Kasumi-1 (cell line): Measurements from ENCODE around the gene MAGOHB.
"Not testable (repeated sequence)": the region's sequence is repeated elsewhere in the genome, so short reads cannot be mapped to it uniquely, and the experiment has no call there.

Experiments
- DNase-seq, 2 experiments: peaks; one replicate each; lab custom pipeline; 2025; lab: John Stamatoyannopoulos, UW

The MAGOHB gene

DNA sequence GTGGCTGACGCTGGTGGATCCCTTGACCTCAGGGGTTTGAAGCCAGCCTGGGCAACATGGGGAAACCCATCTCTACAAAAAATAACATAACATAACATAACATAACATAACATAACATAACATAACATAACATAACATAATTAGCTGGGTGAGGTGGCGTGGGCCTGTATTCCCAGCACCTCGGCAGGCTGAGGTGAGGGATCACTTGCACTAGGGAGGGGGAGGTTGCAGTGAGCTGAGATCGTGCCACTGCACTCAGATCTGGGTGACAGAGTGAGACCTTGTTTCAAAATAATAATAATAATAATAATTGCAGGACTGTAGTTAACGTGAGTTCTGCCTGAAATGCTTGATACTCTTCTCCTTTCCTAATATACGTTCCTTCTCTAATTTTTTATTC lies 1.3 kb downstream of the MAGOHB start:
- DNase-seq = no peak

GRCh38 chr12:10611258-10611657 lies 2.2 kb downstream of the MAGOHB start:
- DNase-seq = not testable (repeated sequence)

DNA sequence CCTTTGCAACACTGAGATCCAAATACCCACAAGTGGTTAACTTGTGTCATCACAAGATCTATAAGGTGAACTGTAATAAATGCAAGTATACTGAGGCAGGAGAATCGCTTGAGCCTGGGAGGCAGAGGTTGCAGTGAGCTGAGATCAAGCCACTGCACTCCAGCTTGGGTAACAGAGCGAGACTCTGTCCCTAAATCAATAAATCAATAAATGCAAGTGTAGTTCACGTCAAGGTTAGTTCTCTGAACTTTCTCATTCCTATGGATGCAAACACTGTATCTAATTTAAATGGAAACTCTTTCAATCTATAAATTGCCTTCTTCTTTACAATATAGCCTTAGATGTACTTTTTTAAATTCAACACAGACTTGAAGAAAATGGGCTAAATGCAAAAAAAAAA lies 3.2 kb downstream of the MAGOHB start:
- no peak for DNase-seq

GRCh38 chr12:10607885-10608458 lies 5.4 kb downstream of the MAGOHB start:
- DNase-seq = peak; percentile 2 to 18

DNA sequence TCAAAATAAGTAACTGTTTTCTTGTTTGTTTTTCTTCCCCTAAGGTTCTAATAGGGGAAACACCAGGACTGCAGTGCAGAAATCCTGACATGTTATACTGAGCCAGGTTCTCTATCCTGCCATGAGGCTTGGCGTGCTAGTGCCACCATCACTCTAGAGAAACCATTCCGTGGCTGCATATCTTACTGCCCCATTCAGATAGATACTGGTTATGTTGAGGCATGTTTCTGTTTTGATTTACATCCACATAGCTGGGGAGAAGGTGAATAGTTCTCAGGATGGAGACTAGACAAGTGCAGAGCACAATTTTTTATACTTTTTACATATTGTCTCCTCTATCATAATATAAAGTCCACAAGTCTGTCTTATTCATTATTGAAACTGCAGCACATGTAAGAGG lies 11.5 kb downstream of the MAGOHB start:
- DNase-seq = no peak

DNA sequence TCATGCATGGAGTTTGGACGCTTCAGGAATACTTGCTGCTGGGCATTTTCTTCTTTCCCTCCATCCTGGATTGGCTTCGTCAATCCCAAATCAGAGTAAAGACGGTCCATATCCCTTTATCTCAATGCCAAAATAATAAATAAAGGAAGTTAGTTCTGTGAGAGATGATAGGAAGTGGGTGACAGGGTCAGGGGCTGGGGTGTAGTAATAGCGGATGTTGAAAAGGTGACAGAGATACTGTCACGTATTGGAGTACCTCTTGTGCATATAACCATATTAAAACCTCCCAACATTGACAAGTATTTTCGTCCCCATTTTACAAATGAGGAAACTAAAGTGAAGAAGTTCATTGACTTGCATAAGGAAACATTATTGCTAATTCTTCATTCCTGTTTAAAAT lies 12.4 kb downstream of the MAGOHB start:
- DNase-seq = no peak

DNA sequence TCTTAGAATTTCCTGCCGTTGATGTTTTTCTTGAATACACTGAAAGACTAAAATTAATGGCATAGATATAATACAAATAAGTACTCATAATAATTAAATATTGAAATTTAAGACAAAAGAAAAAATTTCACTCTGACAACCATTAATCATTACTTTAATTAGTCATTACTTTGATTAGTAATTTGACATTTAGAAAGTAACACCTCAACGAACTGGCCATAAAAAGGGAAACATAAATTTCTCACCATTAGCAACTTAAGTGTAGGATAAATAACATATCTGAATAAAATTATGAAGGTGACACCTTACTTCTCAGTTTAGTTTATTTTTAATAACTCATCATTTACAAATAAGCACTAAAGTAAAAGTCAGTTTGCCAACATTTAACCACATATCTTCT lies 17.5 kb downstream of the MAGOHB start:
- no peak for DNase-seq

GRCh38 chr12:10590966-10591365 lies 22.4 kb downstream of the MAGOHB start:
- no peak for DNase-seq

- DNase-seq = no peak
These were observed 29.0 kb downstream of the MAGOHB start for GRCh38 chr12:10584415-10584814.

GRCh38 chr12:10582704-10583103 lies 30.7 kb downstream of the MAGOHB start:
- DNase-seq = no peak

- not testable (repeated sequence) for DNase-seq
These were observed 31.3 kb downstream of the MAGOHB start for GRCh38 chr12:10582133-10582532.

DNA sequence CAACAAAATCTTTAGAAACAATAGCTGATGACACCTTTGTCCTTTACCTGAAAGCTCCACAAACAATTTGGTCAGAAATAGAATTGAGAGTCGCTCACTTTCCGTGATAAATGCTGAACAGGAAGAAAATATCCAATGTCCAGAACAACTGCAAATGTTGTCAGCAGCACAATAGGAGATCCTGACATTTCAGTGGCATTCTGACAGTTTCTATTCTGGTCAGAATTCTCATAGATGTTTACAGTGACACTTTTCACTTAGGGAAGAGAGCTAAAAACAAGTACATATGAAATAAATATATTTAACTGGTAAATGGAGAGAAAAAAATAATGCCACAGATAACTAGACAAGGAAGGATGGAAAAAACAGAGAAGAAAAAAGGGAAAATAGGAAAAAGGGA lies 39.1 kb downstream of the MAGOHB start:
- DNase-seq = no peak

GRCh38 chr12:10572021-10572490 lies 41.4 kb downstream of the MAGOHB start:
- not testable (repeated sequence) for DNase-seq

- no peak for DNase-seq
These were observed 42.3 kb downstream of the MAGOHB start for GRCh38 chr12:10571141-10571540.

DNA sequence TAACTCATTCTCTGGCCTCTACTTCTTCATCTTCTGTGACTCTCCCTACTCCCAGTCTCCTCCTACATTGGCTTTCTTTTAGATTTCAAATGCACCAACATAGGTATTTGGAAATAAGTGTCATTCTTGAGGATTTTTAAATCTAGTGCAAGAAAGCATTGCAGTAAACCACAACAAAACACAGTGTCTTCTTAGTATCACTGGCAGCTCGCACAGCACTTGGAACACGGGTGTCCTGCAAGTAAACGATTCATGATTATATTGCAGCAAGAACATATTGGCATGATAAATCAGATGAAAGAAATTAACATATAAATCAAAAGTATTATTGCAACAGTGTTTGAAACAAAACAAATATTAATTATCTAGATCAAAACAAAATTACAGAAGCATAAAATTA lies 45.6 kb downstream of the MAGOHB start:
- no peak for DNase-seq

DNA sequence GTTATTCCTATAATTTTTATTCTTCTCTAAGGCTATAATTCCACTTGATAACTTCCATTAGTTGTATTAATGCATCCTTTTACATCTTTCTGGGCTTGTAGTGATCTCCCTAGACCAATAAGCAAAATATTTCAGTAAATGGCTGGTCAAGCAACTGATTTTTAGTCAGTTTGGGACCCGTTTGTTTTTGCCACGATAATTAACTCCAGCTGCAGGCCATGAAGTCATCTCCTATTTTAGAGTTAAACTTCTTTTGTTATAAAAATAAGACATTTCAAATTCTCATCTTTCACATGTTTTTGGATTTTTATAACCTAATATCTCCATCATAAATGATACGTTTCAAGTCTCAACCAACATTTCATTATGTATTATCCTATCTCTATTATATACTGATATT lies 49.4 kb downstream of the MAGOHB start:
- DNase-seq = no peak

GRCh38 chr12:10563002-10563401 lies 50.4 kb downstream of the MAGOHB start:
- DNase-seq = no peak

DNA sequence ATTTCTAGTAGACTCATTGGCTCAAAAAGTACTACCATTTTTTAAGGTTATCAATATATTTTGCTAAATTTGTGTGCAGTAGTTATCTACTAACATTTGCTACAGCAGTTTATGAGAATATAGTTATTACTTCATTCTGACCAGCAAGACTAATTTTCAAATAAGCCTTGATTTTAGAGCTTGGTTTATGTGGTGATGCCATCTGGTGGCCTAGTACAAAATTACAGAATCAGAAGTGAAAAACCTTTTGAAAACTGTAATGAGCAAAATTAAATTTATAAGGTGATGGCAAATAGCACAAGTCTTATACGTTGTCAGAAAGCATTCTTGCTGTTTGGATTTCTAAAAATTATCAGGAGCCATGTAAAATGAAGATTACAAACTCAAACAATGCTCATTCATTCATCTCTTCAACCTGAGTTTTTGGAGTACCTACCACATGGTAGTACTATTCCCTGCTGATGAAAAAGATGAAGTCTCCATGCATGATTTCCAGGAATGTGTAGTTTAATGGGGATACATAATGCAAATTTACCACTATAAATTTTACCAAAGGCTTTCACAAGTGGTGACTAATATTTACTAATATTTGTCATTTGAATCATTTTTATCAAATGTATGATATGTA lies 51.0 kb downstream of the MAGOHB start:
- DNase-seq = peak; percentile 13 to 20

DNA sequence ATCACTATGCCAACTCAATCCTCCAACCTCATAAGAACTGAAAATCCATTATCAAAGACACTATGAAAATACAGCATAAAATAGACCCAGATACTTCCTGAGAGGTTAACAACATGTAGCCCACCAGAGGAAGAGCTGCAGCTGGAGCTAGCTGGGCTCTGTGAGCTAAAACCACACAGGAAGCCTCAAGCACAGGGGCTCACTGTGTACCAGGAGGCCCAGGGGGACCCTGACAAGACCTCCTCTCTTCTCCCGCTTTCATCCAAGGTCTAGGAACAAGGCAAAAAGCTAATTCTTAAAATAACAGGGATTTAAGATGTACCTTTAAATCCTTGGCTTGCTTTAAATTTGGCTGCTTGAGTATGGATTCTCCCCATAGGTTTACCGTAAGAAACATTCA lies 54.2 kb downstream of the MAGOHB start:
- peak; percentile 23 to 31 for DNase-seq

DNA sequence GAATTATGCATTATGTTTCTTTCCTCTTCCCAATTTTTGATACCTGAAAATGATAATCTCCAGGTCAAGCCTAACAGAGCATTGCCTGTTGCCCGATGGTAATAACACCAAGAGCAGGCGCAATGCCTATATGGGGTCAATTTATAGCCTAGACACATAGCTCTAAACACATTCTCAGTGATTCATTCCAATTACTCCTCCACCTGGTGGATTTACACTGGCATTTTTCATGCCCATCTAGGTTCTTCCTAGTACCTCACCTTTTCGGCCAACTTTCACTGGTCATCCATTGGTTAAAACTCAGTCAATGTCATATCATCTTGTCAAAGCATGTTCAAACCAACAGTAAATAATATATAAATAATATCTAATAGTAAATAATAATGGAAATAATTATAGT lies 54.6 kb downstream of the MAGOHB start:
- no peak for DNase-seq

DNA sequence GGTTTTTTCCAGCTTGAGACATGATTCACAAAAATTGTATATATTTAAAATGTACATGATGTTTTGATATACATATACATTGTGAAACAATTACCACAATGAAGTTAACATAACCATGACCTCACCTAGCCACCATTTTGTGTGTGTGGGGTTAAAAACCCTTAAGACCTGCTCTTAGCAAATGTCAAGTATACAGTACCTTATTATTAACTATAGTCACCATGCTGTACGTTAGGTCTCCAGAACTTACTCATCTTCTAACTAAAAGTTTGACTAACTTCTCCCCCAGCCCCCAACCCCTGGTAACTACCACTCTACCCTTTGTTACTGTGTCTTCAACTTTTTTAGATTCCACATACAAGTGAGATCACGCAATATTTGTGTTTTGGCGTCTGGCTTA lies 55.1 kb downstream of the MAGOHB start:
- no peak for DNase-seq

DNA sequence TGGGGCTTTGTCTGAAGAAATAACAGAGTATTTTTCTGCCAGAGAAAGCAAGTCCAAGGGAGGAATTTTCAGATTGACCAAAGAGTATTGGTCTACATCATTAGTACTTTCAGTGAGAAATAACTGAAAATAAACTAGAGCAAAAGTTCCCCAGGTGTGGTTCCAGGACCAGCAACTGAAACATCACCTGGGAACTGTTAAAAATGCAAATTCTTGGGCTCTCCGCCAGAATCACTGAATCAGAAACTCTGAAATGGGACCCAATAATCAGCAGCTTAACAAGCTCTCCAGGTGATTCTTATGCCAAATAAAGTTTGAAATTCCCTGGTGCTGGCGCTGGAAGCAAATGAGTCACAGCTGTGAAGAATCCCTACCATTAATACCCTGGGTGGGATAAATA lies 55.6 kb downstream of the MAGOHB start:
- no peak for DNase-seq

- no peak for DNase-seq
These were observed 56.1 kb downstream of the MAGOHB start for GRCh38 chr12:10557329-10557728.
